G401 (cell line): ENCODE measurements around the gene TLK1. TPM values are rescaled to one million over a fixed set of nuclear protein-coding genes. Genes with fewer than 3 reads are reported as not detected.

ENCODE experiments used
- DNase-seq: peaks from one replicate; pipeline ENCODE4 v3.0.0-alpha.2; 2015; ENCODE audit warnings: low spot score
- in situ Hi-C: cut with HindIII; loops from 2 replicates; pipeline ENCODE4 v1.10.0; 2016; ENCODE audit warnings: low sequenced_read_pairs, mixed read lengths
- total RNA-seq: library from RNA; depleted of rRNA; stranded (reverse); fragments of >200 nt; shearing (Covaris generic); gene quantifications from 2 replicates; pipeline ENCODE4 v1.2.3, GENCODE V29; 2014

TLK1 gene
- total RNA-seq, 1 experiment from 2014 or later, result 14.3 TPM

GRCh38 chr2:171042253-171042969 is 118.3 kb downstream of the TLK1 start:
- in situ Hi-C loops, result no loop called here
- no peak for DNase-seq

- no peak for DNase-seq
- in situ Hi-C loops, result no loop called here
These were observed 124.2 kb downstream of the TLK1 start for GRCh38 chr2:171036532-171036931.

GRCh38 chr2:171034315-171034714 is 126.4 kb downstream of the TLK1 start:
- DNase-seq, result no peak

GRCh38 chr2:171025214-171025613 is 135.5 kb downstream of the TLK1 start:
- DNase-seq, result no peak
- in situ Hi-C loops, result no loop called here

More at GRCh38 chr2:171034315-171034714, 126.4 kb downstream of the TLK1 start:
- in situ Hi-C loops, result no loop called here

GRCh38 chr2:171018522-171018921 is 142.2 kb downstream of the TLK1 start:
- DNase-seq, result no peak
- in situ Hi-C loops, result no loop called here

GRCh38 chr2:171016125-171016524 is 144.6 kb downstream of the TLK1 start:
- in situ Hi-C loops, result no loop called here
- no peak for DNase-seq

GRCh38 chr2:171013851-171014250 is 146.8 kb downstream of the TLK1 start:
- DNase-seq, result no peak
- in situ Hi-C loops, result no loop called here

GRCh38 chr2:171009386-171009785 is 151.3 kb downstream of the TLK1 start:
- in situ Hi-C loops, result no loop called here
- no peak for DNase-seq

- no peak for DNase-seq
- in situ Hi-C loops, result no loop called here
These were observed 152.0 kb downstream of the TLK1 start for GRCh38 chr2:171008550-171009205.

GRCh38 chr2:171004833-171005232 is 155.9 kb downstream of the TLK1 start:
- in situ Hi-C loops, result no loop called here

GRCh38 chr2:171004363-171004762 is 156.3 kb downstream of the TLK1 start:
- no peak for DNase-seq
- in situ Hi-C loops, result no loop called here

More at GRCh38 chr2:171004833-171005232, 155.9 kb downstream of the TLK1 start:
- DNase-seq, result no peak

- no peak for DNase-seq
- in situ Hi-C loops, result no loop called here
These were observed 161.0 kb downstream of the TLK1 start for GRCh38 chr2:170999654-171000053.

- in situ Hi-C loops, result no loop called here
- no peak for DNase-seq
These were observed 162.6 kb downstream of the TLK1 start for GRCh38 chr2:170997893-170998597.

GRCh38 chr2:170996316-170996715 is 164.4 kb downstream of the TLK1 start:
- in situ Hi-C loops, result no loop called here
- DNase-seq, result no peak

GRCh38 chr2:170991398-170992182 is 169.1 kb downstream of the TLK1 start:
- no peak for DNase-seq
- in situ Hi-C loops, result no loop called here

GRCh38 chr2:170986566-170987258 is 174.0 kb downstream of the TLK1 start:
- in situ Hi-C loops, result no loop called here
- no peak for DNase-seq

GRCh38 chr2:170985407-170985806 is 175.3 kb downstream of the TLK1 start:
- no peak for DNase-seq
- in situ Hi-C loops, result no loop called here

GRCh38 chr2:170984079-170984478 is 176.6 kb downstream of the TLK1 start:
- in situ Hi-C loops, result no loop called here
- DNase-seq, result no peak

GRCh38 chr2:170975943-170976270 is 184.8 kb downstream of the TLK1 start:
- DNase-seq, result no peak
- in situ Hi-C loops, result no loop called here
